ENCODE measurements around the gene TICAM1.

GRCh38 chr19:4823577-4823976, 7.9 kb downstream of the TICAM1 start:
- no peak for TF ChIP-seq CTCF (IDR thresholded peaks at IDR 0.05)
- no peak for TF ChIP-seq REST (IDR thresholded peaks at IDR 0.05; ENCODE audit: insufficient read depth in 1 of 2, low read depth in 2 of 2, low read length in 1 of 2)
- no peak for TF ChIP-seq POLR2AphosphoS5 (IDR thresholded peaks at IDR 0.05; ENCODE audit: low read depth, low read length)
- TF ChIP-seq TCF7L2 (IDR thresholded peaks at IDR 0.05; ENCODE audit: low read depth, low read length) = no peak

Data from Panc1 (cell line).